ENCODE data around the gene TRAF1.

TRAF1 gene

GRCh38 chr9:120885958-120886357, 40.6 kb downstream of the TRAF1 start:
- DNase-seq = no peak

GRCh38 chr9:120885457-120885856, 41.1 kb downstream of the TRAF1 start:
- no peak for DNase-seq

- DNase-seq = no peak
These were observed 43.0 kb downstream of the TRAF1 start for GRCh38 chr9:120883608-120883996.

GRCh38 chr9:120882935-120883607, 43.5 kb downstream of the TRAF1 start:
- no peak for DNase-seq

- DNase-seq = no peak
These were observed 47.1 kb downstream of the TRAF1 start for GRCh38 chr9:120879446-120879845.

- DNase-seq = peak; percentile 58
These were observed 48.1 kb downstream of the TRAF1 start for GRCh38 chr9:120878188-120879130.

- DNase-seq = peak; percentile 85
These were observed 49.1 kb downstream of the TRAF1 start for GRCh38 chr9:120877276-120878034.

- DNase-seq = no peak
These were observed 49.8 kb downstream of the TRAF1 start, which contains the start of gene PHF19 for GRCh38 chr9:120876842-120877240. Gene PHF19 (minus strand): TSS chr9:120877188. CDS start chr9:120874741, 2,447 bp downstream.

- peak; percentile 48 for DNase-seq
These were observed 50.4 kb downstream of the TRAF1 start for GRCh38 chr9:120875954-120876841.

GRCh38 chr9:120875643-120875953, 51.0 kb downstream of the TRAF1 start:
- DNase-seq = no peak

GRCh38 chr9:120875195-120875565, 51.4 kb downstream of the TRAF1 start:
- DNase-seq = no peak

- no peak for DNase-seq
These were observed 52.1 kb downstream of the TRAF1 start for GRCh38 chr9:120874226-120875194.

- DNase-seq = no peak
These were observed 53.1 kb downstream of the TRAF1 start for GRCh38 chr9:120873512-120873911.

GRCh38 chr9:120872791-120873502, 53.6 kb downstream of the TRAF1 start:
- DNase-seq = no peak

GRCh38 chr9:120870206-120870605, 56.4 kb downstream of the TRAF1 start:
- no peak for DNase-seq

- no peak for DNase-seq
These were observed 56.9 kb downstream of the TRAF1 start for GRCh38 chr9:120869726-120870125.

- DNase-seq = no peak
These were observed 57.3 kb downstream of the TRAF1 start for GRCh38 chr9:120869360-120869687.

GRCh38 chr9:120868676-120869359, 57.8 kb downstream of the TRAF1 start:
- DNase-seq = no peak

GRCh38 chr9:120868339-120868675, 58.3 kb downstream of the TRAF1 start:
- DNase-seq = no peak

GRCh38 chr9:120867676-120868338, 58.8 kb downstream of the TRAF1 start:
- no peak for DNase-seq

All from NCI-H748 treated with DMSO at 0.1 percent for 48 hours (cell line).